ENCODE results near the gene LAMP1.

DNA sequence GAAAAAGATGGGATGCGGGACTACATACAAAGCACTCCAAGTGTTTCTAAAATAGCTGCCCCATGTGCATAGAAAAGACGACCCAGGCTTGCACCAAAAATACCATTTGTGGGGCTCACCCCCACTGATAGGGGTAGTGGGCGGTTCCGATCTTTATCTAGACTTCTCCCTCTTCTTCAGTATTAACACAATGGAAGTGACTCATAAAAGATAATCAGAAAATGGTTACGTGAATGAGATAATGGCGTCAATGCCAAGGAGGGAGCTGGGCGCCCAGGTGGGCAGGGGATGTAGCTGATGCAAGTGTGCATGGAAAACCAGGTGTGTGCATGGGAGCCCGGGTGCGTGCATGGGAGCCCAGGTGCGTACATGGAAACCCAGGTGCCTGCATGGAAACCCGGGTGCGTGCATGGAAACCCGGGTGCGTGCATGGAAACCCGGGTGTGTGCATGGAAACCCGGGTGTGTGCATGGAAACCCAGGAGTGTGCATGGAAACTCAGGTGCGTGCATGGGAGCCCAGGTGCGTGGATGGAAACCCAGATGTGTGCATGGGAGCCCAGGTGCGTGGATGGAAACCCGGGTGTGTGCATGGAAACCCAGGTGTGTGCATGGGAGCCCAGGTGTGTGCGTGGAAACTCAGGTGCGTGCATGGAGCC is 32.7 kb downstream of the LAMP1 start:
- no peak for TF ChIP-seq CTCF (IDR thresholded peaks at IDR 0.05)
- no peak for TF ChIP-seq EP300 (IDR thresholded peaks at IDR 0.05)
